Lower lobe of right lung (tissue), 2 donors: ENCODE measurements around the gene TMEM248. TPM values are rescaled to one million over a fixed set of nuclear protein-coding genes. Genes with fewer than 3 reads are reported as not detected.
"Not testable (repeated sequence)": the region's sequence is repeated elsewhere in the genome, so short reads cannot be mapped to it uniquely, and the experiment has no call there.

Source experiments
- ATAC-seq, 2 donors: fragments of 200-7000 bp; cut with Tn5 transposase; one replicate each; pipeline ENCODE4 v1.9.1; 2020 to 2022; ENCODE audit warnings: mild to moderate bottlenecking in 2 of 2, moderate library complexity in 2 of 2
- DNase-seq: peaks from one replicate; pipeline ENCODE4 v3.0.0-alpha.2; 2020
- H3K27ac ChIP-seq: fragments of 200-600 bp; one replicate; pipeline ENCODE4 v1.8.0; 2022
- H3K27me3 ChIP-seq: fragments of 200-600 bp; one replicate; pipeline ENCODE4 v1.8.0; 2022; ENCODE audit warnings: low read depth
- H3K36me3 ChIP-seq: fragments of 200-600 bp; one replicate; pipeline ENCODE4 v1.8.0; 2022; ENCODE audit warnings: mild to moderate bottlenecking
- H3K4me1 ChIP-seq: fragments of 200-600 bp; one replicate; pipeline ENCODE4 v1.8.0; 2022
- H3K4me3 ChIP-seq: fragments of 200-600 bp; one replicate; pipeline ENCODE4 v1.8.0; 2022; ENCODE audit warnings: mild to moderate bottlenecking
- H3K9me3 ChIP-seq: fragments of 200-600 bp; one replicate; pipeline ENCODE4 v1.8.0; 2022
- CTCF ChIP-seq: fragments of 200-600 bp; IDR thresholded peaks from one replicate; pipeline ENCODE4 v1.8.0; 2022; ENCODE audit warnings: antibody characterized with exemption, mild to moderate bottlenecking
- intact Hi-C: fragments of 100-400 bp; cut with DNase I; formaldehyde crosslinking; loops from one replicate; pipeline ENCODE4 v1.11.0; 2022
- long read RNA-seq: library from polyadenylated mRNA; unstranded; transcript quantifications from one replicate; pipeline ENCODE4 v2.0.0, GENCODE V29; 2021
- total RNA-seq: library from RNA; stranded (reverse); fragmentation: NEBNext Ultra II Directional; extraction: Animal tissue kit (Norgen Biotek cat#: 25700); gene quantifications from one replicate; pipeline ENCODE4 v1.2.1, GENCODE V29; 2021
- donor health status: DM: no; HTN: yes; CAD: no; lungs with severe emphysema.

TMEM248 gene
- total RNA-seq = 103 TPM
- long read RNA-seq, full-length matches to known transcripts = 78 of 119 reads
- long read RNA-seq, partial matches to known transcripts = 26 of 119 reads
- long read RNA-seq, other reads (novel, unspliced or antisense) = 15 of 119 reads

GRCh38 chr7:66920769-66921395, at the start of gene TMEM248:
Gene TMEM248, plus strand, starts transcription at chr7:66921225. Its CDS starts 20,641 bp downstream, at chr7:66941866.
- no peaks in the 10 kb centered on the region for H3K9me3 ChIP-seq
- no peaks in the 10 kb centered on the region for H3K27me3 ChIP-seq
- H3K4me3 ChIP-seq = peak within 1 kb of the TSS; percentile 98
- DNase-seq = peak; percentile 95
- peak within 1 kb of the TSS; percentile 91 for H3K27ac ChIP-seq
- no peak for TF ChIP-seq CTCF
- intact Hi-C loops = no loop called here
- H3K36me3 ChIP-seq = peaks cover 6% of the 10 kb centered on the region
- peaks cover 43% of the 10 kb centered on the region for H3K4me1 ChIP-seq
- peak; percentile 96 to 98 for ATAC-seq

- no peak for TF ChIP-seq CTCF
- Histone ChIP-seq H3K27me3 (no peaks in the 10 kb centered on the region), H3K4me1 (no peaks in the 10 kb centered on the region), H3K9me3 (no peaks in the 10 kb centered on the region), H3K27ac (no peak overlapping the region), H3K36me3 (peaks cover 6% of the 10 kb centered on the region), H3K4me3 (no peak overlapping the region)
- DNase-seq (no peak), ATAC-seq (no peak)
- intact Hi-C loops = no loop called here
Observed at GRCh38 chr7:66873476-66873875, 47.5 kb upstream of the TMEM248 start.

GRCh38 chr7:66877577-66878300, 43.3 kb upstream of the TMEM248 start:
- H3K36me3 ChIP-seq = peaks cover 14% of the 10 kb centered on the region
- peaks cover 12% of the 10 kb centered on the region for H3K4me1 ChIP-seq
- no peaks in the 10 kb centered on the region for H3K27me3 ChIP-seq
- DNase-seq = no peak
- H3K9me3 ChIP-seq = no peaks in the 10 kb centered on the region
- intact Hi-C loops = no loop called here
- no peak for ATAC-seq
- no peak overlapping the region for H3K4me3 ChIP-seq
- H3K27ac ChIP-seq = no peak overlapping the region
- no peak for TF ChIP-seq CTCF

GRCh38 chr7:66878301-66878685, 42.7 kb upstream of the TMEM248 start:
- ATAC-seq, H3K27ac ChIP-seq, H3K9me3 ChIP-seq, H3K4me3 ChIP-seq, intact Hi-C loops, DNase-seq, H3K27me3 ChIP-seq: not testable (repeated sequence)
- Histone ChIP-seq H3K36me3 (peaks cover 14% of the 10 kb centered on the region), H3K4me1 (peaks cover 12% of the 10 kb centered on the region)

GRCh38 chr7:66880053-66880452, 41.0 kb upstream of the TMEM248 start:
- H3K27ac ChIP-seq = no peak overlapping the region
- H3K36me3 ChIP-seq = peaks cover 14% of the 10 kb centered on the region
- H3K9me3 ChIP-seq = no peaks in the 10 kb centered on the region
- no peak overlapping the region for H3K4me3 ChIP-seq
- DNase-seq (no peak), ATAC-seq (peak; percentile 61 to 71)
- no peak for TF ChIP-seq CTCF
- no peaks in the 10 kb centered on the region for H3K27me3 ChIP-seq
- peaks cover 12% of the 10 kb centered on the region for H3K4me1 ChIP-seq
- intact Hi-C loops = no loop called here

- H3K27ac ChIP-seq, H3K4me3 ChIP-seq, intact Hi-C loops, ATAC-seq, DNase-seq, H3K9me3 ChIP-seq, H3K27me3 ChIP-seq: not testable (repeated sequence)
- H3K4me1 ChIP-seq = peaks cover 12% of the 10 kb centered on the region
- H3K36me3 ChIP-seq = peaks cover 14% of the 10 kb centered on the region
Observed at GRCh38 chr7:66880577-66880976, 40.4 kb upstream of the TMEM248 start.
